GM12878 (cell line): ENCODE data around the gene GPI.

Experiments
- ETV6 ChIP-seq, 2 experiments: fragments of 450-650 bp in 1 of 2; IDR thresholded peaks in 1 of 2; conservative IDR thresholded peaks in 1 of 2; 2 replicates each; pipeline ENCODE4 v1.6.1; 2014; ENCODE audit warnings: antibody characterized with exemption in 1 of 2, borderline replicate concordance in 1 of 2, low read depth in 1 of 2, mild to moderate bottlenecking in 1 of 2, moderate library complexity in 1 of 2
- RCOR1 ChIP-seq: conservative IDR thresholded peaks from 2 replicates; pipeline ENCODE4 v1.6.1; 2012; ENCODE audit warnings: low read depth, low read length, improper control_type of control experiment
- TAF1 ChIP-seq: IDR thresholded peaks from 2 replicates; pipeline ENCODE4 v1.6.1; 2011; ENCODE audit warnings: mild to moderate bottlenecking, low read depth, low read length, borderline replicate concordance

- TF ChIP-seq ETV6 (conservative IDR thresholded peaks at IDR 0.05 in 1 of 2, IDR thresholded peaks at IDR 0.05 in 1 of 2; ENCODE audit: borderline replicate concordance in 1 of 2, low read depth in 1 of 2) (no peak), RCOR1 (no peak), TAF1 (0 out of 2 replicates have a peak, but pooled peaks have one; percentile 17)
Measured at GRCh38 chr19:34359140-34359953, 5.6 kb upstream of the GPI start.
